HepG2 (cell line): Measurements from ENCODE around the gene CCDC97. TPM values are rescaled to one million over a fixed set of nuclear protein-coding genes. Genes with fewer than 3 reads are reported as not detected.
A peak's percentile ranks its signal among the peaks of the same experiment; 100 is the strongest.

Experiments
- AKNA ChIP-seq: sonication (generic); formaldehyde crosslinking; IDR thresholded peaks from 2 replicates; pipeline ENCODE4 v1.4.0; 2020; ENCODE audit warnings: missing genetic modification reagents, borderline replicate concordance
- E2F5 ChIP-seq: sonication (generic); formaldehyde crosslinking; conservative IDR thresholded peaks from 2 replicates; pipeline ENCODE4 v1.4.0; 2020; ENCODE audit warnings: missing genetic modification reagents
- ERF ChIP-seq: IDR thresholded peaks from 2 replicates; pipeline ENCODE4 v1.6.1; 2018; ENCODE audit warnings: missing biosample characterization, missing genetic modification reagents
- FIP1L1 ChIP-seq: fragments of 200-400 bp; formaldehyde crosslinking; IDR thresholded peaks from 2 replicates; pipeline ENCODE4 v1.6.1; 2018; ENCODE audit warnings: low read depth, mild to moderate bottlenecking, low read length, moderate library complexity, borderline replicate concordance; ENCODE audit not compliant: insufficient read depth
- GRHL1 ChIP-seq: sonication (generic); formaldehyde crosslinking; conservative IDR thresholded peaks from 2 replicates; pipeline ENCODE4 v1.8.0; 2022; ENCODE audit warnings: missing genetic modification reagents
- HNF4G ChIP-seq, 2 experiments: sonication (generic) in 1 of 2; formaldehyde crosslinking in 1 of 2; IDR thresholded peaks; 2 replicates each; pipeline versions ENCODE4 v1.4.0 to v1.6.1; 2011 to 2020; ENCODE audit warnings: borderline replicate concordance in 2 of 2, low read depth in 2 of 2, mild to moderate bottlenecking in 2 of 2, low read length in 1 of 2, missing genetic modification reagents in 1 of 2, moderate library complexity in 1 of 2
- JDP2 ChIP-seq: sonication (generic); formaldehyde crosslinking; IDR thresholded peaks from 2 replicates; pipeline ENCODE4 v1.8.1; 2022; ENCODE audit warnings: missing genetic modification reagents, borderline replicate concordance
- MAZ ChIP-seq, 2 experiments: sonication (generic) in 1 of 2; formaldehyde crosslinking in 1 of 2; IDR thresholded peaks; 2 replicates each; pipeline versions ENCODE4 v1.5.0 to v1.6.1; 2012 to 2020; ENCODE audit warnings: low read depth in 2 of 2, mild to moderate bottlenecking in 2 of 2, borderline replicate concordance in 1 of 2, improper control_type of control experiment in 1 of 2, low read length in 1 of 2, missing genetic modification reagents in 1 of 2, moderate library complexity in 1 of 2
- NR3C1 ChIP-seq: sonication (generic); formaldehyde crosslinking; IDR thresholded peaks from 2 replicates; pipeline ENCODE4 v1.4.0; 2020; ENCODE audit warnings: missing genetic modification reagents
- NRL ChIP-seq: sonication (generic); formaldehyde crosslinking; IDR thresholded peaks from 2 replicates; pipeline ENCODE4 v1.5.0; 2020; ENCODE audit warnings: missing genetic modification reagents, mild to moderate bottlenecking, moderate library complexity, borderline replicate concordance
- RBM22 ChIP-seq: fragments of 200-400 bp; formaldehyde crosslinking; optimal IDR thresholded peaks from 2 replicates; pipeline ENCODE3; 2017; ENCODE audit warnings: mild to moderate bottlenecking, low read length, moderate library complexity
- SIX1 ChIP-seq: sonication (generic); formaldehyde crosslinking; IDR thresholded peaks from 2 replicates; pipeline ENCODE4 v1.4.0; 2020; ENCODE audit warnings: missing genetic modification reagents, borderline replicate concordance
- SKI ChIP-seq: fragments of 450-650 bp; IDR thresholded peaks from one replicate; pipeline ENCODE4 v1.6.1; 2018; ENCODE audit warnings: mild to moderate bottlenecking; ENCODE audit not compliant: partially characterized antibody
- TCF7L2 ChIP-seq: IDR thresholded peaks from 2 replicates; pipeline ENCODE4 v1.6.1; 2011; ENCODE audit warnings: mild to moderate bottlenecking, low read depth, low read length, moderate library complexity
- YEATS2 ChIP-seq: sonication (generic); formaldehyde crosslinking; IDR thresholded peaks from 2 replicates; pipeline ENCODE4 v1.4.0; 2020; ENCODE audit warnings: missing genetic modification reagents, borderline replicate concordance
- ZNF12 ChIP-seq: sonication (generic); formaldehyde crosslinking; IDR thresholded peaks from 2 replicates; pipeline ENCODE4 v1.5.0; 2020; ENCODE audit warnings: missing genetic modification reagents
- ZNF234 ChIP-seq: sonication (generic); formaldehyde crosslinking; conservative IDR thresholded peaks from 2 replicates; pipeline ENCODE4 v1.5.1; 2020; ENCODE audit warnings: mild to moderate bottlenecking, missing genetic modification reagents
- ZNF572 ChIP-seq: sonication (generic); formaldehyde crosslinking; IDR thresholded peaks from 2 replicates; pipeline ENCODE4 v1.5.1; 2020; ENCODE audit warnings: mild to moderate bottlenecking, missing genetic modification reagents
- ZNF629 ChIP-seq: sonication (generic); formaldehyde crosslinking; conservative IDR thresholded peaks from 2 replicates; pipeline ENCODE4 v1.5.0; 2020; ENCODE audit warnings: missing genetic modification reagents
- ZNF773 ChIP-seq: sonication (generic); formaldehyde crosslinking; IDR thresholded peaks from 2 replicates; pipeline ENCODE4 v1.4.0; 2020; ENCODE audit warnings: missing genetic modification reagents, borderline replicate concordance
- polyA plus RNA-seq, 8 experiments: library from polyadenylated mRNA; depleted of rRNA in 3 of 8; stranded (reverse) in 7 of 8; unstranded in 1 of 8; fragments of >200 nt; fragmentation: Illumina TruSeq in 4 of 8; extraction: Trizol in 4 of 8; gene quantifications; 2 replicates each; pipeline versions ENCODE4 v1.2.1 to v1.2.3, GENCODE V29; 2011 to 2016; ENCODE audit warnings: low read depth in 4 of 8, missing spikeins in 1 of 8, mixed read lengths in 1 of 8; ENCODE audit not compliant: insufficient read depth in 1 of 8
- total RNA-seq, 5 experiments: library from RNA; depleted of rRNA; stranded (reverse); fragments of >200 nt; fragmentation: Illumina TruSeq; extraction: Trizol; gene quantifications; 2 replicates each; pipeline ENCODE4 v1.2.3, GENCODE V29; 2016; ENCODE audit warnings: low read depth in 1 of 5

CCDC97 gene
- total and polyA plus RNA-seq, 2 of the 13 experiments (the other 11 are each of a cell fraction or from before 2014, with no cell fraction given): 6.2 to 7.3 TPM

GRCh38 chr19:41323430-41324125, 13.6 kb downstream of the CCDC97 start (continued):
- TF ChIP-seq SKI: no peak
- no peak for TF ChIP-seq ZNF234 (CRISPR knock-in tag)
- TF ChIP-seq AKNA (CRISPR knock-in tag): no peak
- TF ChIP-seq ERF (CRISPR knock-in tag): 0 out of 2 replicates have a peak, but pooled peaks have one; percentile 17
- TF ChIP-seq NRL (CRISPR knock-in tag): 0 out of 2 replicates have a peak, but pooled peaks have one; percentile 60
- no peak for TF ChIP-seq YEATS2 (CRISPR knock-in tag)
- no peak for TF ChIP-seq ZNF12
- TF ChIP-seq HNF4G (IDR thresholded peaks at IDR 0.05; ENCODE audit: borderline replicate concordance, low read depth, low read length): no peak
- peak; percentile 57; the same call in 1 of the 2 replicates for TF ChIP-seq HNF4G (CRISPR knock-in tag; IDR thresholded peaks at IDR 0.05; ENCODE audit: borderline replicate concordance, low read depth)
- no peak for TF ChIP-seq RBM22
- TF ChIP-seq ZNF773 (CRISPR knock-in tag): no peak
- no peak for TF ChIP-seq NR3C1 (CRISPR knock-in tag)
- no peak for TF ChIP-seq SIX1 (CRISPR knock-in tag)
- TF ChIP-seq ZNF572 (CRISPR knock-in tag): no peak
- TF ChIP-seq TCF7L2: no peak
- TF ChIP-seq FIP1L1: no peak
- TF ChIP-seq JDP2 (CRISPR knock-in tag): no peak
- 0 out of 2 replicates have a peak, but pooled peaks have one; percentile 66 for TF ChIP-seq MAZ (IDR thresholded peaks at IDR 0.05; ENCODE audit: borderline replicate concordance, low read depth, low read length)
- TF ChIP-seq MAZ (CRISPR knock-in tag; IDR thresholded peaks at IDR 0.05; ENCODE audit: low read depth): no peak
- TF ChIP-seq ZNF629: no peak
- no peak for TF ChIP-seq GRHL1 (CRISPR knock-in tag)
- TF ChIP-seq E2F5 (CRISPR knock-in tag): no peak
